K562 (cell line): ENCODE results near the gene STIM1. TPM values are rescaled to one million over a fixed set of nuclear protein-coding genes. Genes with fewer than 3 reads are reported as not detected.

Experiments used
- C11orf30 ChIP-seq: fragments of 450-650 bp; IDR thresholded peaks from 2 replicates; pipeline ENCODE4 v1.6.1; 2016; ENCODE audit warnings: low read depth, mild to moderate bottlenecking
- CEBPB ChIP-seq: fragments of 450-650 bp; IDR thresholded peaks from 2 replicates; pipeline ENCODE4 v1.6.1; 2016; ENCODE audit warnings: missing genetic modification characterization, missing compliant biosample characterization
- EP300 ChIP-seq: IDR thresholded peaks from 2 replicates; pipeline ENCODE4 v1.6.1; 2012; ENCODE audit warnings: low read length, improper control_type of control experiment
- HNRNPK ChIP-seq: fragments of 200-400 bp; formaldehyde crosslinking; IDR thresholded peaks from one replicate; pipeline ENCODE4 v1.6.1; 2018; ENCODE audit warnings: mild to moderate bottlenecking, low read depth, low read length; ENCODE audit not compliant: poor library complexity, severe bottlenecking
- HSF4 ChIP-seq: fragments of 250-450 bp; sonication (Bioruptor Pico); IDR thresholded peaks from 2 replicates; pipeline ENCODE4 v2.1.2; 2022; ENCODE audit warnings: mild to moderate bottlenecking, moderate library complexity, borderline replicate concordance
- MYC ChIP-seq, 2 experiments: fragments of 250-450 bp in 1 of 2; sonication (Bioruptor Pico) in 1 of 2; IDR thresholded peaks; 2 replicates each; pipeline versions ENCODE4 v1.5.1 to v1.6.1; 2012 to 2021; ENCODE audit warnings: low read depth in 2 of 2, borderline replicate concordance in 1 of 2, improper control_type of control experiment in 1 of 2, low read length in 1 of 2, mild to moderate bottlenecking in 1 of 2, moderate library complexity in 1 of 2
- NFIC ChIP-seq: fragments of 450-650 bp; IDR thresholded peaks from 2 replicates; pipeline ENCODE4 v1.6.1; 2017; ENCODE audit warnings: mild to moderate bottlenecking, inconsistent platforms
- PHB ChIP-seq: fragments of 250-450 bp; sonication (Bioruptor Pico); IDR thresholded peaks from 2 replicates; pipeline ENCODE4 v1.5.0; 2021
- SMAD3 ChIP-seq: fragments of 450-650 bp; formaldehyde crosslinking; conservative IDR thresholded peaks from 2 replicates; pipeline ENCODE4 v1.4.0; 2020; ENCODE audit warnings: mild to moderate bottlenecking
- SMARCC2 ChIP-seq: fragments of 450-650 bp; IDR thresholded peaks from 2 replicates; pipeline ENCODE4 v1.6.1; 2017; ENCODE audit warnings: antibody characterized with exemption, moderate library complexity, mild to moderate bottlenecking, low read depth
- SPI1 ChIP-seq: IDR thresholded peaks from 2 replicates; pipeline ENCODE4 v1.6.1; 2011; ENCODE audit warnings: low read depth, low read length, control low read depth, borderline replicate concordance
- TBL1XR1 ChIP-seq, 2 experiments: IDR thresholded peaks; 2 replicates each; pipeline ENCODE4 v1.6.1; 2012; ENCODE audit warnings: improper control_type of control experiment in 2 of 2, low read length in 2 of 2, mild to moderate bottlenecking in 1 of 2
- ZNF121 ChIP-seq: sonication (generic); formaldehyde crosslinking; conservative IDR thresholded peaks from 2 replicates; pipeline ENCODE4 v1.8.0; 2022; ENCODE audit warnings: missing genetic modification reagents
- ZNF57 ChIP-seq: fragments of 450-650 bp; formaldehyde crosslinking; IDR thresholded peaks from 2 replicates; pipeline ENCODE4 v1.4.0; 2020; ENCODE audit warnings: mild to moderate bottlenecking, moderate library complexity
- ZNF668 ChIP-seq: fragments of 250-450 bp; sonication (Bioruptor Pico); IDR thresholded peaks from 2 replicates; pipeline ENCODE4 v1.8.0; 2022; ENCODE audit warnings: mild to moderate bottlenecking, inconsistent platforms
- ZNF695 ChIP-seq: fragments of 450-650 bp; formaldehyde crosslinking; IDR thresholded peaks from 2 replicates; pipeline ENCODE4 v1.4.0; 2020; ENCODE audit warnings: mild to moderate bottlenecking, moderate library complexity
- ZNF830 ChIP-seq: fragments of 250-450 bp; sonication (Bioruptor Pico); IDR thresholded peaks from 2 replicates; pipeline ENCODE4 v1.5.0; 2021; ENCODE audit warnings: mild to moderate bottlenecking
- polyA plus RNA-seq, 8 experiments: library from polyadenylated mRNA; depleted of rRNA in 4 of 8; stranded (reverse) in 5 of 8; unstranded in 3 of 8; fragments of >200 nt; fragmentation: Nextera tagmentation in 2 of 8; fragmentation: Illumina TruSeq in 1 of 8; extraction: Ambion mirVana in 2 of 8; extraction: Trizol in 1 of 8; gene quantifications; 2 replicates each; pipeline versions ENCODE4 v1.2.1 to v1.2.3, GENCODE V29; 2011 to 2014; ENCODE audit warnings: inconsistent platforms in 1 of 8, missing spikeins in 1 of 8
- total RNA-seq, 7 experiments: library from RNA; depleted of rRNA in 6 of 7; stranded (reverse); fragments of >200 nt in 6 of 7; fragmentation: Illumina TruSeq in 2 of 7; extraction: Trizol in 2 of 7; gene quantifications; 2 replicates each; pipeline versions ENCODE4 v1.2.1 to v1.2.3, GENCODE V29; 2011 to 2021; ENCODE audit warnings: low replicate concordance in 1 of 7
- TF ChIP-seq, protein P1 (sequence below), 2 experiments: IDR thresholded peaks; 2 replicates each; pipeline ENCODE4 v1.6.1; 2012; ENCODE audit warnings: improper control_type of control experiment in 2 of 2, low read depth in 2 of 2, low read length in 2 of 2, borderline replicate concordance in 1 of 2
- TF ChIP-seq, protein P2 (sequence below): sonication (generic); formaldehyde crosslinking; IDR thresholded peaks from 2 replicates; pipeline ENCODE4 v1.8.0; 2023; ENCODE audit warnings: mild to moderate bottlenecking, missing genetic modification reagents
- TF ChIP-seq, protein P3 (sequence below): fragments of 250-450 bp; sonication (Bioruptor Pico); IDR thresholded peaks from 2 replicates; pipeline ENCODE4 v1.9.0; 2021; ENCODE audit warnings: mild to moderate bottlenecking, inconsistent platforms

Gene STIM1
- total and polyA plus RNA-seq, 9 of the 15 experiments (the other 6 are each of a cell fraction or from before 2014, with no cell fraction given): 7.7 to 50.5 (median 22.5) TPM

DNA sequence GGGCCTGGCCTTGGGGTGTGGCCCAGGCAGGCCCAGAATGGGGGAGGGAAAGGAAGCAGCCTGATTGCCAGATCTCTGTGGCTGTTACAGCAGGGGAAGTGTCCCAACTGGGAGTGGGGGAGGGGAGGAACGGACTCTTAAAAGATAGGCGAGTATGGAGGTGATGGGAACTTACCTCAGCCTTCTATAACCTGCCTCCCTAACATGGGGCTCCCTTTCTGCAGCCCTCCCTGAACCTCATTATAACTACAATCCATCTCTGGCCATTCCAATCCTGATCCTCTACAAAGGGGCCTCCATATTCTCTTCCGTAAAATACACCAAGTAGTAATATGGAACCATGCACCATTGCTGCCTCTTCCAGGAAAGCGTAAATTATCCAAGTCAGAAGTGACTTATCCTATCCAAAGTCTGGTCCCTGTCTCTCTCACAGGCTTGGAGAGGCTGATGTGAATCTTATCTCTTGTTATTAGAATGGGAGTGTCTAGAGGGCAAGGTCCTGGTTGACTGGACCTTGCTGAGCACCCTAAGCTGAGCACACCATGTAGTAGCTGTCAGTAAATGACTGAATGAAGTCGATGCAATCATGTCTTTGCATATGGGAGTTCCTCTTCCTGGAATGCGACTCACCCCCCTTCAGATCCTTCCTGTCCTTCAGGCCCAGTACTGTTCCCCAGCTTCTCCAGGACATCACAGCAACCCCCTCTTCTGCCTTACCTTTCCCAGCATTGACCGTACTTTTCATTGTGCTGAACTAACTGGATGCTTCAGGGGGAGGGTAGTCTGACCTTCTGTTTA is 20.6 kb upstream of the STIM1 start (continued):
- TF ChIP-seq, protein P1, sequence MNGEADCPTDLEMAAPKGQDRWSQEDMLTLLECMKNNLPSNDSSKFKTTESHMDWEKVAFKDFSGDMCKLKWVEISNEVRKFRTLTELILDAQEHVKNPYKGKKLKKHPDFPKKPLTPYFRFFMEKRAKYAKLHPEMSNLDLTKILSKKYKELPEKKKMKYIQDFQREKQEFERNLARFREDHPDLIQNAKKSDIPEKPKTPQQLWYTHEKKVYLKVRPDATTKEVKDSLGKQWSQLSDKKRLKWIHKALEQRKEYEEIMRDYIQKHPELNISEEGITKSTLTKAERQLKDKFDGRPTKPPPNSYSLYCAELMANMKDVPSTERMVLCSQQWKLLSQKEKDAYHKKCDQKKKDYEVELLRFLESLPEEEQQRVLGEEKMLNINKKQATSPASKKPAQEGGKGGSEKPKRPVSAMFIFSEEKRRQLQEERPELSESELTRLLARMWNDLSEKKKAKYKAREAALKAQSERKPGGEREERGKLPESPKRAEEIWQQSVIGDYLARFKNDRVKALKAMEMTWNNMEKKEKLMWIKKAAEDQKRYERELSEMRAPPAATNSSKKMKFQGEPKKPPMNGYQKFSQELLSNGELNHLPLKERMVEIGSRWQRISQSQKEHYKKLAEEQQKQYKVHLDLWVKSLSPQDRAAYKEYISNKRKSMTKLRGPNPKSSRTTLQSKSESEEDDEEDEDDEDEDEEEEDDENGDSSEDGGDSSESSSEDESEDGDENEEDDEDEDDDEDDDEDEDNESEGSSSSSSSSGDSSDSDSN (IDR thresholded peaks at IDR 0.05; ENCODE audit: borderline replicate concordance in 1 of 2, low read depth in 2 of 2, low read length in 2 of 2): peak in 1 of 2 experiments; percentile 54; a peak in 1 of 4 replicates
- TF ChIP-seq, protein P2, sequence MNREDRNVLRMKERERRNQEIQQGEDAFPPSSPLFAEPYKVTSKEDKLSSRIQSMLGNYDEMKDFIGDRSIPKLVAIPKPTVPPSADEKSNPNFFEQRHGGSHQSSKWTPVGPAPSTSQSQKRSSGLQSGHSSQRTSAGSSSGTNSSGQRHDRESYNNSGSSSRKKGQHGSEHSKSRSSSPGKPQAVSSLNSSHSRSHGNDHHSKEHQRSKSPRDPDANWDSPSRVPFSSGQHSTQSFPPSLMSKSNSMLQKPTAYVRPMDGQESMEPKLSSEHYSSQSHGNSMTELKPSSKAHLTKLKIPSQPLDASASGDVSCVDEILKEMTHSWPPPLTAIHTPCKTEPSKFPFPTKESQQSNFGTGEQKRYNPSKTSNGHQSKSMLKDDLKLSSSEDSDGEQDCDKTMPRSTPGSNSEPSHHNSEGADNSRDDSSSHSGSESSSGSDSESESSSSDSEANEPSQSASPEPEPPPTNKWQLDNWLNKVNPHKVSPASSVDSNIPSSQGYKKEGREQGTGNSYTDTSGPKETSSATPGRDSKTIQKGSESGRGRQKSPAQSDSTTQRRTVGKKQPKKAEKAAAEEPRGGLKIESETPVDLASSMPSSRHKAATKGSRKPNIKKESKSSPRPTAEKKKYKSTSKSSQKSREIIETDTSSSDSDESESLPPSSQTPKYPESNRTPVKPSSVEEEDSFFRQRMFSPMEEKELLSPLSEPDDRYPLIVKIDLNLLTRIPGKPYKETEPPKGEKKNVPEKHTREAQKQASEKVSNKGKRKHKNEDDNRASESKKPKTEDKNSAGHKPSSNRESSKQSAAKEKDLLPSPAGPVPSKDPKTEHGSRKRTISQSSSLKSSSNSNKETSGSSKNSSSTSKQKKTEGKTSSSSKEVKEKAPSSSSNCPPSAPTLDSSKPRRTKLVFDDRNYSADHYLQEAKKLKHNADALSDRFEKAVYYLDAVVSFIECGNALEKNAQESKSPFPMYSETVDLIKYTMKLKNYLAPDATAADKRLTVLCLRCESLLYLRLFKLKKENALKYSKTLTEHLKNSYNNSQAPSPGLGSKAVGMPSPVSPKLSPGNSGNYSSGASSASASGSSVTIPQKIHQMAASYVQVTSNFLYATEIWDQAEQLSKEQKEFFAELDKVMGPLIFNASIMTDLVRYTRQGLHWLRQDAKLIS (CRISPR knock-in tag): no peak
- TF ChIP-seq NFIC (peak; percentile 72), ZNF121 (CRISPR knock-in tag) (no peak), SMARCC2 (no peak; the same call in 1 of the 2 replicates), HNRNPK (no peak), EP300 (peak; percentile 97), MYC (IDR thresholded peaks at IDR 0.05; ENCODE audit: low read depth, low read length) (peak; percentile 73), MYC (CRISPR knock-in tag; IDR thresholded peaks at IDR 0.05; ENCODE audit: borderline replicate concordance, low read depth) (no peak), SMAD3 (no peak), ZNF57 (CRISPR knock-in tag) (no peak), ZNF830 (no peak), C11orf30 (no peak), HSF4 (CRISPR knock-in tag) (no peak), ZNF668 (CRISPR knock-in tag) (no peak), ZNF695 (CRISPR knock-in tag) (no peak), CEBPB (tag) (peak; percentile 92), TBL1XR1 (IDR thresholded peaks at IDR 0.05; ENCODE audit: low read length in 2 of 2) (peak; percentile 86 to 87), PHB (CRISPR knock-in tag) (no peak), SPI1 (peak; percentile 92)
- TF ChIP-seq, protein P3, sequence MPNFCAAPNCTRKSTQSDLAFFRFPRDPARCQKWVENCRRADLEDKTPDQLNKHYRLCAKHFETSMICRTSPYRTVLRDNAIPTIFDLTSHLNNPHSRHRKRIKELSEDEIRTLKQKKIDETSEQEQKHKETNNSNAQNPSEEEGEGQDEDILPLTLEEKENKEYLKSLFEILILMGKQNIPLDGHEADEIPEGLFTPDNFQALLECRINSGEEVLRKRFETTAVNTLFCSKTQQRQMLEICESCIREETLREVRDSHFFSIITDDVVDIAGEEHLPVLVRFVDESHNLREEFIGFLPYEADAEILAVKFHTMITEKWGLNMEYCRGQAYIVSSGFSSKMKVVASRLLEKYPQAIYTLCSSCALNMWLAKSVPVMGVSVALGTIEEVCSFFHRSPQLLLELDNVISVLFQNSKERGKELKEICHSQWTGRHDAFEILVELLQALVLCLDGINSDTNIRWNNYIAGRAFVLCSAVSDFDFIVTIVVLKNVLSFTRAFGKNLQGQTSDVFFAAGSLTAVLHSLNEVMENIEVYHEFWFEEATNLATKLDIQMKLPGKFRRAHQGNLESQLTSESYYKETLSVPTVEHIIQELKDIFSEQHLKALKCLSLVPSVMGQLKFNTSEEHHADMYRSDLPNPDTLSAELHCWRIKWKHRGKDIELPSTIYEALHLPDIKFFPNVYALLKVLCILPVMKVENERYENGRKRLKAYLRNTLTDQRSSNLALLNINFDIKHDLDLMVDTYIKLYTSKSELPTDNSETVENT (CRISPR knock-in tag): no peak
